HEK293 (cell line): ENCODE measurements around the gene VEGFA.

ENCODE experiments used
- CTCF ChIP-seq: fragments of 450-650 bp; formaldehyde crosslinking; IDR thresholded peaks from 2 replicates; pipeline ENCODE4 v1.5.1; 2016; ENCODE audit warnings: missing biosample characterization, missing genetic modification characterization
- GLI2 ChIP-seq: fragments of 450-650 bp; formaldehyde crosslinking; IDR thresholded peaks from 2 replicates; pipeline ENCODE4; 2017; ENCODE audit warnings: missing biosample characterization, missing genetic modification characterization, low read depth, borderline replicate concordance
- KLF7 ChIP-seq: fragments of 450-650 bp; formaldehyde crosslinking; IDR thresholded peaks from 2 replicates; pipeline ENCODE4 v1.5.1; 2016; ENCODE audit warnings: missing biosample characterization, missing genetic modification characterization, borderline replicate concordance
- SP2 ChIP-seq: fragments of 450-650 bp; formaldehyde crosslinking; IDR thresholded peaks from 2 replicates; pipeline ENCODE4 v1.5.1; 2016; ENCODE audit warnings: missing biosample characterization, missing genetic modification characterization
- YY1 ChIP-seq: fragments of 450-650 bp; formaldehyde crosslinking; IDR thresholded peaks from 2 replicates; pipeline ENCODE4 v1.5.1; 2018; ENCODE audit warnings: missing biosample characterization, missing genetic modification characterization
- ZNF335 ChIP-seq: fragments of 450-650 bp; formaldehyde crosslinking; conservative IDR thresholded peaks from 2 replicates; pipeline ENCODE4 v1.5.1; 2016; ENCODE audit warnings: missing biosample characterization, missing genetic modification characterization
- ZNF529 ChIP-seq: fragments of 450-650 bp; formaldehyde crosslinking; IDR thresholded peaks from 2 replicates; pipeline ENCODE4 v1.5.1; 2017; ENCODE audit warnings: missing genetic modification characterization, missing biosample characterization; ENCODE audit not compliant: insufficient replicate concordance
- ZNF692 ChIP-seq: fragments of 450-650 bp; formaldehyde crosslinking; IDR thresholded peaks from 2 replicates; pipeline ENCODE4 v1.5.1; 2016; ENCODE audit warnings: missing biosample characterization, missing genetic modification characterization
- ZNF830 ChIP-seq: fragments of 450-650 bp; IDR thresholded peaks from 2 replicates; pipeline ENCODE4 v1.5.0; 2018; ENCODE audit warnings: missing biosample characterization, missing genetic modification characterization, low read depth, mild to moderate bottlenecking, moderate library complexity

GRCh38 chr6:43797919-43798318 is 27.9 kb downstream of the VEGFA start:
- TF ChIP-seq ZNF692 (tag by site-specific recombination) (no peak), CTCF (no peak), KLF7 (no peak), SP2 (tag by site-specific recombination) (no peak), ZNF830 (no peak), ZNF335 (tag by site-specific recombination) (no peak), YY1 (no peak), GLI2 (tag by site-specific recombination) (no peak), ZNF529 (tag by site-specific recombination) (no peak)
